Measurements from ENCODE around the gene ANKRD11.
A peak's percentile ranks its signal among the peaks of the same experiment; 100 is the strongest.

ANKRD11 gene

DNA sequence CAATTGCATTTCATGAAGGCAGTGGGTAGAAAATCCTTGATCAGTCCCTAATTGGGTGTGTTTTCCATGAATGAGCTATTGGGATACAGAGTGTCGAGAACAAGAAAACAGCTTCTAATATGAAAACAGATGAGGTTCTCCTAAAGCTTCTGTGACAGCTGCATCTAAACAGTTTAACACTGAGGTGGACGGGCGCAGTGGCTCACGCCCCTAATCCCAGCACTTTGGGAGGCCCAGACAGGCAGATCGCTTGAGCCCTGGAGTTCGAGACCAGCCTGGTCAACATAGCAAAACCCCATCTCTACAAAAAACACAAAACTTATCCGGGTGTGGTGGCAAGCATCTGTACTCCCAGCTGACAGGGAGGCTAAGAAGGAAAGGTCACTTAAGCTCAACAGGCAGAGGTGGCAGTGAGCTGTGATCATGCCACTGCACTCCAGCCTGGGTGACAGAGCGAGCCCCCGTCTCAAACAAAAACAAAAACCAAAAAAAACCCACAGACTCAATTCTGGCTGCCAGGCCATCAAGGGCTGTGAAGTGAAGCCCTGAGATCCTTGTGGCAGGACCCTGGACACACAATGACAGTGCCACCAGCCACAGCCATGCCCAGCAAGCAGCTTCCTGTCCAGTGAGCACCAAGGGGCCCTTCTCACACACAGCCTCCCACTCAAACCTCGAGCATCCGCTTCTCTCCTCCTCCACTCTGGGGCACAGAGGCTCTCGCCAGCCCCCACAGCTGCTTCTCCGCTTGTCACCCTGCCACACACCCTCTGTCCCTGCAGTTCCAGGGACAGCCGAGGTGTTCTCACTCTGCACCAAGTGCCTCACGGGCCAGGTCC is 44.0 kb downstream of the ANKRD11 start:
- Histone ChIP-seq H2AFZ (no peak overlapping the region), H3K9ac (no peak overlapping the region), H3K79me2 (peaks cover 46% of the 10 kb centered on the region), H3K27me3 (ENCODE audit: control insufficient read depth, insufficient read depth, low read length) (no peaks in the 10 kb centered on the region), H3K36me3 (ENCODE audit: control insufficient read depth, insufficient read depth, low read length) (no peaks in the 10 kb centered on the region), H3K4me3 (ENCODE audit: low read depth, low read length) (no peak overlapping the region), H3K4me2 (ENCODE audit: low read length) (no peak overlapping the region), H3K27ac (no peak overlapping the region), H3K4me1 (peaks cover 38% of the 10 kb centered on the region), H3K9me3 (ENCODE audit: control insufficient read depth, low read length) (no peaks in the 10 kb centered on the region)
- TF ChIP-seq CTCF (IDR thresholded peaks at IDR 0.05): no peak

DNA sequence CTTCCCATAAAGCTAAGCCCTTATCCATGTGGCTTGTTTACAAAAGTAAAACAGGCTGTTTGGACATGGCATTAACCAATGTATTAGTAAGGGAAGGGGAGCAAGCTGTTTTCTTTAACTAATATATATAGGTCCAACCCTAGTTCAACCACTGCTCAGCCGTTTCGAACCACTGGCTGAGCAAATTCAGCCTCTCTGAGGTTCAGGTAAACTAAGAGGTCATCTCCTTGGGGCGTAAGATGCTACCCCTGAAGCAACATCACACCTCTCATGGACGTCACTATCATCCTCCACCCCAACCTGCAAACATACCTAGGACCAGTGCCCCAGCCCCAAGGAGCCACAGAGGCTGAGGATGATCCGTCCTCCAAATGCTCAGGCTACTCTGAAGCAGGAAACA is 45.2 kb downstream of the ANKRD11 start:
- Histone ChIP-seq H3K4me2 (ENCODE audit: low read length) (no peak overlapping the region), H3K27me3 (ENCODE audit: control insufficient read depth, insufficient read depth, low read length) (no peaks in the 10 kb centered on the region), H2AFZ (no peak overlapping the region), H3K9me3 (ENCODE audit: control insufficient read depth, low read length) (no peaks in the 10 kb centered on the region), H3K79me2 (peaks cover 57% of the 10 kb centered on the region), H3K36me3 (ENCODE audit: control insufficient read depth, insufficient read depth, low read length) (no peaks in the 10 kb centered on the region), H3K4me1 (peaks cover 38% of the 10 kb centered on the region), H3K4me3 (ENCODE audit: low read depth, low read length) (no peak overlapping the region), H3K9ac (no peak overlapping the region), H3K27ac (no peak overlapping the region)
- no peak for TF ChIP-seq CTCF (IDR thresholded peaks at IDR 0.05)

DNA sequence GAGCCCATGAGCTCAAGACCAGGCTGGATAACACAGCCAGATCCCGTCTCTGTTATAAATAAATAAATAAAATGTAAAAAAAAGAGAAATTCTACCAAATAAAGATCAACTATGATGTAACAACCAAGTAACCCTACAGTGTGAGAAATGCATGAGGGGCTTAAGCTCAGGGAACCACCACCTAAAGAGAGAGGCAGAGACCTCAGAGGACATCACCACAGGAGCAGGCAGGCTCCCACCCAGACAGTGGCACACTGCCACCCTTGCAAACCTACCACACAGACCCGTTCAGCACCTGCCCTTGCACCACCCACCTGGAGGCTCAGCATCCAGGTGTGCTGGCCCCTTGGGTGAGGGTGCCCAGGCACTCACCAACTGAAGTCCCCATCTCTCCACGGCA is 45.6 kb downstream of the ANKRD11 start:
- H3K27ac ChIP-seq: no peak overlapping the region
- H3K4me3 ChIP-seq (ENCODE audit: low read depth, low read length): no peak overlapping the region
- H3K36me3 ChIP-seq (ENCODE audit: control insufficient read depth, insufficient read depth, low read length): no peaks in the 10 kb centered on the region
- H2AFZ ChIP-seq: no peak overlapping the region
- no peaks in the 10 kb centered on the region for H3K9me3 ChIP-seq (ENCODE audit: control insufficient read depth, low read length)
- no peak overlapping the region for H3K4me2 ChIP-seq (ENCODE audit: low read length)
- peaks cover 38% of the 10 kb centered on the region for H3K4me1 ChIP-seq
- TF ChIP-seq CTCF (IDR thresholded peaks at IDR 0.05): no peak
- H3K27me3 ChIP-seq (ENCODE audit: control insufficient read depth, insufficient read depth, low read length): no peaks in the 10 kb centered on the region
- no peak overlapping the region for H3K9ac ChIP-seq
- H3K79me2 ChIP-seq: peaks cover 57% of the 10 kb centered on the region

DNA sequence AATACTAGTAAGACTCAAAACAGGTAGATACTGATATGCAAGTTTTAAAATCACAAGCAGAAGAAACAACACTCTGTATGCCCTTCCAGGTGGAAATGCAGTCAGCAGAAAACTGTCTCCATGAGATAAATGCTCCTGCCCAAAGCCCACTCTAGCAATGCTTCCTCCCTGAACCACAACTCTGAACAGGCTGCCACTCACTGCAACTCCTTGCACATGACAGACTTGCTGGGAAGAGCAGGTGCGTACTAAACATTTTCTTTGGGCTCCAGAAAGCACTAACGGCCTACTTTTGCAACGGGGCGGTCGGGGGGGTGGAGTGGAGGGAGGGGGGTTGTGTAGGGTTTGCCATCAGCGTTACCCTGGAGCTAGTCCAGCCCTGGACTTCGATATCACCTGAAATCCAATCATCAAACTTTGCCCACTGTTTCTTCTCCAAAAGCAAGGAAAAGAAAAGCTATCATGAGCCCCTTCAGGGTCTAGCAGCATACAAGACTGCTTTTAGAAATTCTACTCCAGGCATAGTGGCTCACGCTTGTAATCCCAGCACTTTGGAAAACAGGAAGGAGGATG is 46.1 kb downstream of the ANKRD11 start:
- H3K4me3 ChIP-seq (ENCODE audit: low read depth, low read length): no peak overlapping the region
- H3K4me1 ChIP-seq: peaks cover 38% of the 10 kb centered on the region
- no peaks in the 10 kb centered on the region for H3K36me3 ChIP-seq (ENCODE audit: control insufficient read depth, insufficient read depth, low read length)
- H3K27ac ChIP-seq: no peak overlapping the region
- no peak overlapping the region for H3K9ac ChIP-seq
- H3K27me3 ChIP-seq (ENCODE audit: control insufficient read depth, insufficient read depth, low read length): no peaks in the 10 kb centered on the region
- H3K9me3 ChIP-seq (ENCODE audit: control insufficient read depth, low read length): no peaks in the 10 kb centered on the region
- H3K79me2 ChIP-seq: peaks cover 58% of the 10 kb centered on the region
- H3K4me2 ChIP-seq (ENCODE audit: low read length): no peak overlapping the region
- H2AFZ ChIP-seq: no peak overlapping the region
- no peak for TF ChIP-seq CTCF (IDR thresholded peaks at IDR 0.05)

DNA sequence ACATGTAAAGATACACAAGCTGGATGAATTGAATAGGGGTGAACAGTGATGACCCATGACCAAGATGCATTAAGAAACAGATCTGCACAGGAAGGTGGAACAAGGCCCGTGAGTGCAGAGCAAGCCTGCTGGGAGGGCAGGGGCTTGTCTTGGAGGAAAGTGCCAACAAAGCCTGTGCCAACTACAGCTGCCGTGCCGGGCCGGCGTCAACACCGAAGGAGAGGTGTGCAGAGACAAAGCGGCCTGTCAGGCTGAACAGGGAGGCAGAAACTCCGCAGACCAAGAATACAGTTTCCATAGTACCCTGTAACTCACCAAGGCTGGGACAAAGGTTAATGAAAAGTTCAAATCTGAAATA is 46.7 kb downstream of the ANKRD11 start:
- Histone ChIP-seq H3K9ac (no peak overlapping the region), H3K4me2 (ENCODE audit: low read length) (no peak overlapping the region), H3K36me3 (ENCODE audit: control insufficient read depth, insufficient read depth, low read length) (no peaks in the 10 kb centered on the region), H3K4me1 (peaks cover 38% of the 10 kb centered on the region), H3K27ac (peak overlapping the region; percentile 71), H3K79me2 (peaks cover 58% of the 10 kb centered on the region), H2AFZ (no peak overlapping the region), H3K9me3 (ENCODE audit: control insufficient read depth, low read length) (no peaks in the 10 kb centered on the region), H3K4me3 (ENCODE audit: low read depth, low read length) (no peak overlapping the region), H3K27me3 (ENCODE audit: control insufficient read depth, insufficient read depth, low read length) (no peaks in the 10 kb centered on the region)
- no peak for TF ChIP-seq CTCF (IDR thresholded peaks at IDR 0.05)

Measured in parathyroid adenoma (tissue), 2 donors.